C4-2B (cell line): Measurements from ENCODE around the gene PLA2R1.

Source experiments
- H3K27ac ChIP-seq: fragments of 450-650 bp; 2 replicates; pipeline ENCODE4 v1.5.1; 2017
- CTCF ChIP-seq: fragments of 450-650 bp; conservative IDR thresholded peaks from 2 replicates; pipeline ENCODE4 v1.5.1; 2017; ENCODE audit warnings: mild to moderate bottlenecking
- ZFX ChIP-seq: fragments of 450-650 bp; IDR thresholded peaks from 2 replicates; pipeline ENCODE4 v1.6.1; 2017

PLA2R1 gene

GRCh38 chr2:159892990-159893810 is 169.2 kb downstream of the PLA2R1 start:
- TF ChIP-seq CTCF (no peak), ZFX (no peak)
- H3K27ac ChIP-seq: no peak overlapping the region

- TF ChIP-seq ZFX (no peak), CTCF (no peak)
- H3K27ac ChIP-seq: no peak overlapping the region
Measured at GRCh38 chr2:159891917-159892730, 170.3 kb downstream of the PLA2R1 start.

GRCh38 chr2:159891267-159891588 is 171.2 kb downstream of the PLA2R1 start:
- no peak overlapping the region for H3K27ac ChIP-seq
- TF ChIP-seq ZFX (no peak), CTCF (no peak)

GRCh38 chr2:159890551-159891266 is 171.7 kb downstream of the PLA2R1 start:
- TF ChIP-seq CTCF (no peak), ZFX (no peak)
- H3K27ac ChIP-seq: no peak overlapping the region

- no peak for TF ChIP-seq ZFX
- no peak for TF ChIP-seq CTCF
- no peak overlapping the region for H3K27ac ChIP-seq
Measured at GRCh38 chr2:159882130-159882745, 180.2 kb downstream of the PLA2R1 start.
